ENCODE results near the gene MESD.

MESD gene

GRCh38 chr15:80937718-80938117 lies 51.9 kb downstream of the MESD start:
- no peak for DNase-seq (ENCODE audit: low read depth in 2 of 2)

- DNase-seq (ENCODE audit: low read depth in 2 of 2): no peak
These were observed 53.1 kb downstream of the MESD start for GRCh38 chr15:80936288-80937078.

- no peak for DNase-seq (ENCODE audit: low read depth in 2 of 2)
These were observed 54.8 kb downstream of the MESD start for GRCh38 chr15:80934761-80935221.

- DNase-seq (ENCODE audit: low read depth in 2 of 2): no peak
These were observed 56.6 kb downstream of the MESD start for GRCh38 chr15:80932989-80933388.

- DNase-seq (ENCODE audit: low read depth in 2 of 2): no peak
These were observed 57.2 kb downstream of the MESD start for GRCh38 chr15:80932513-80932815.

- no peak for DNase-seq (ENCODE audit: low read depth in 2 of 2)
These were observed 57.7 kb downstream of the MESD start for GRCh38 chr15:80931721-80932512.

- DNase-seq (ENCODE audit: low read depth in 2 of 2): no peak
These were observed 58.4 kb downstream of the MESD start for GRCh38 chr15:80931191-80931590.

- no peak for DNase-seq (ENCODE audit: low read depth in 2 of 2)
These were observed 59.9 kb downstream of the MESD start for GRCh38 chr15:80929689-80930088.

GRCh38 chr15:80929225-80929624 lies 60.4 kb downstream of the MESD start:
- DNase-seq (ENCODE audit: low read depth in 2 of 2): no peak

- no peak for DNase-seq (ENCODE audit: low read depth in 2 of 2)
These were observed 63.5 kb downstream of the MESD start for GRCh38 chr15:80926126-80926525.

- DNase-seq (ENCODE audit: low read depth in 2 of 2): no peak
These were observed 64.0 kb downstream of the MESD start for GRCh38 chr15:80925597-80926059.

- DNase-seq (ENCODE audit: low read depth in 2 of 2): no peak
These were observed 65.3 kb downstream of the MESD start for GRCh38 chr15:80924278-80924677.

GRCh38 chr15:80923668-80924067 lies 66.0 kb downstream of the MESD start:
- DNase-seq (ENCODE audit: low read depth in 2 of 2): no peak

GRCh38 chr15:80921736-80922410 lies 67.7 kb downstream of the MESD start:
- DNase-seq (ENCODE audit: low read depth in 2 of 2): no peak

GRCh38 chr15:80920271-80920699 lies 69.3 kb downstream of the MESD start:
- DNase-seq (ENCODE audit: low read depth in 2 of 2): no peak

GRCh38 chr15:80918196-80918783 lies 71.3 kb downstream of the MESD start:
- no peak for DNase-seq (ENCODE audit: low read depth in 2 of 2)

GRCh38 chr15:80916056-80916455 lies 73.6 kb downstream of the MESD start:
- DNase-seq (ENCODE audit: low read depth in 2 of 2): no peak

- DNase-seq (ENCODE audit: low read depth in 2 of 2): no peak
These were observed 74.1 kb downstream of the MESD start for GRCh38 chr15:80915472-80915871.

- no peak for DNase-seq (ENCODE audit: low read depth in 2 of 2)
These were observed 76.1 kb downstream of the MESD start for GRCh38 chr15:80913541-80913940.

- no peak for DNase-seq (ENCODE audit: low read depth in 2 of 2)
These were observed 76.9 kb downstream of the MESD start for GRCh38 chr15:80912673-80913072.

GRCh38 chr15:80911821-80912220 lies 77.8 kb downstream of the MESD start:
- no peak for DNase-seq (ENCODE audit: low read depth in 2 of 2)

- no peak for DNase-seq (ENCODE audit: low read depth in 2 of 2)
These were observed 83.4 kb downstream of the MESD start for GRCh38 chr15:80906159-80906766.
